Measurements from ENCODE around the gene FOXP1.

- no peak for TF ChIP-seq CTCF (IDR thresholded peaks at IDR 0.05)
- TF ChIP-seq EZH2 (IDR thresholded peaks at IDR 0.05; ENCODE audit: borderline replicate concordance, insufficient read depth, low read depth, low read length, poor library complexity, severe bottlenecking): no peak
These were observed 153.9 kb downstream of the FOXP1 start for GRCh38 chr3:71429597-71429988.

All from B cell (primary cell).